AG09309 (cell line): ENCODE results near the gene PSPH.
"Not testable (repeated sequence)": the region's sequence is repeated elsewhere in the genome, so short reads cannot be mapped to it uniquely, and the experiment has no call there.

Source experiments
- DNase-seq: peaks from one replicate; pipeline ENCODE4 v3.0.0-alpha.2; 2010; ENCODE audit warnings: low read depth
- H3K4me3 ChIP-seq: 2 replicates; pipeline ENCODE4 v1.5.1; 2011; ENCODE audit warnings: mild to moderate bottlenecking, low read depth, low read length, moderate library complexity; ENCODE audit not compliant: control insufficient read depth
- TF ChIP-seq, protein P1 (sequence below): IDR thresholded peaks from 2 replicates; pipeline ENCODE4 v1.5.1; 2011; ENCODE audit warnings: mild to moderate bottlenecking, low read depth, low read length, inconsistent platforms; ENCODE audit not compliant: insufficient read depth, control insufficient read depth; ENCODE audit errors: missing control alignments

PSPH gene

GRCh38 chr7:56040730-56041129 lies 10.5 kb downstream of the PSPH start:
- no peak overlapping the region for H3K4me3 ChIP-seq
- TF ChIP-seq, protein P1, sequence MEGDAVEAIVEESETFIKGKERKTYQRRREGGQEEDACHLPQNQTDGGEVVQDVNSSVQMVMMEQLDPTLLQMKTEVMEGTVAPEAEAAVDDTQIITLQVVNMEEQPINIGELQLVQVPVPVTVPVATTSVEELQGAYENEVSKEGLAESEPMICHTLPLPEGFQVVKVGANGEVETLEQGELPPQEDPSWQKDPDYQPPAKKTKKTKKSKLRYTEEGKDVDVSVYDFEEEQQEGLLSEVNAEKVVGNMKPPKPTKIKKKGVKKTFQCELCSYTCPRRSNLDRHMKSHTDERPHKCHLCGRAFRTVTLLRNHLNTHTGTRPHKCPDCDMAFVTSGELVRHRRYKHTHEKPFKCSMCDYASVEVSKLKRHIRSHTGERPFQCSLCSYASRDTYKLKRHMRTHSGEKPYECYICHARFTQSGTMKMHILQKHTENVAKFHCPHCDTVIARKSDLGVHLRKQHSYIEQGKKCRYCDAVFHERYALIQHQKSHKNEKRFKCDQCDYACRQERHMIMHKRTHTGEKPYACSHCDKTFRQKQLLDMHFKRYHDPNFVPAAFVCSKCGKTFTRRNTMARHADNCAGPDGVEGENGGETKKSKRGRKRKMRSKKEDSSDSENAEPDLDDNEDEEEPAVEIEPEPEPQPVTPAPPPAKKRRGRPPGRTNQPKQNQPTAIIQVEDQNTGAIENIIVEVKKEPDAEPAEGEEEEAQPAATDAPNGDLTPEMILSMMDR, result no peak
- DNase-seq, result no peak

DNA sequence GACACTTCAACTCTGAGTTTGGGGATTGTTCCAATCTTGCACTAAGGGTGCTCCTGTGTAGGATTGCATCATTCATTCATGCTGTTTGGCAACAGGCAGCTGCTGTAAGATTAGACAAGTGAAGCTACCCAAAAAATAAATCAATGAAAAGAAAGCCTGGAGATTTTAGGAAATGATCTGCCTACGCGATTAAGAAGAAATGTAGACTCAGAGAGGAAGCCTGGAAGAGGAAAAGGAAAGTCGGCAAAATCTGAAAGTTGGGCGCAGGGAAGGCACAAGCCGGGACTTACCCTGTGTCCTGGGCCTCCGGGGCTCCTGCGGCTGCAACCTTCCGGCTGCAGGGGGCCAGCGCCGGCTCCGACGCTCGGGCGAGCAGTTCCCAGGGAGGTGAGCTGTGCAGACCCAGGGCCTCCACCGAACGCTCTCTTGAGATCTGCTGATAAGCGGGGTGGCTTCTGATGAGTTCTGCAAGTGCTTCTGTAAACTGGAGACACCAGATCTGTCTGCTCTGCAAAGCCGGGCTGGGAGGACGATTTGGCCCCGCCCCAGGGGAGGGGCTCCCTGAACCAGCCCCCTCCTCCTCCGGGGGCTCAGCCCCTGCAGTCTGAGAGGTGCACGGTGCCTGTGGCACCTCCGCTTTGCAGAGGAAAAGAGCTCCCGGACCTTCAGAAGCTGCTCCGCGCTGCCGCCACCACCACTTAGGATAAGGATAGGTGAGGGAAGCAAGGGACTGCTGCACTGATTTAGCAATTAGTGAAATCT lies 17.4 kb downstream of the PSPH start:
- DNase-seq, result peak; percentile 16
- H3K4me3 ChIP-seq, result peak overlapping the region; percentile 82
- TF ChIP-seq, protein P1, result peak; percentile 50

DNA sequence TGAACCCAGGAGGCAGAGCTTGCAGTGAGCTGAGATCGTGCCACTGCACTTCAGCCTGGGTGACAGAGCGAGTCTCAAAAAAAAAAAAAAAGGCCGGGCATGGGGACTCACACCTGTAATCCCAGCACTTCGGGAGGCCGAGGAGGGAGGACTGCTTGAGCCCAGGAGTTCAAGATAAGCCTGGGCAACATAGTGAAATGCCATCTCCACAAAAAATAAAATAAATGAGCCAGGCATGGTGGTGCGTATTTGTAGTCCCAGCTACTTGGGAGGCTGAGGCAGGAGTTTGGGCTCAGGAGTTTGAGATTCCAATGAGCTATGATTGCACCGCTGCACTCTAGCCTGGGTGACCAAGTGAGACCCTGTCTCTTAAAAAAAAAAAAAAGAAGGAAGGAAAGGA lies 18.7 kb downstream of the PSPH start:
- not testable (repeated sequence) for H3K4me3 ChIP-seq, DNase-seq

DNA sequence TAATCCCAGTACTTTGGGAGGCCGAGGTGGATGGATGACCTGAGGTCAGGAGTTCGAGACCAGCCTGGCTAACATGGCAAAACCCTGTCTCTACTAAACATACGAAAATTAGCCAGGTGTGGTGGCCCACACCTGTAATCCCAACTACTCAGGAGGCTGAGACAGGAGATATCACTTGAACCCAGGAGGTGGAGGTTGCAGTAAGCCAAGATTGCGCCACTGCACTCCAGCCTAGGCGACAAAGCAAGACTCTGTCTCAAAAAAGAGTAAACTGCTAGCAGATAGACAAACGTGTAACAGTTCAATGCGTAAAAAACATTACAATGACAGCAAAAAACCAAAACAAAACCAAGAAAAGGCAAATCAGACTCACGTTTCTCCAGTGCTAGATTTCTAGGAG lies 19.7 kb downstream of the PSPH start:
- not testable (repeated sequence) for DNase-seq, H3K4me3 ChIP-seq

- TF ChIP-seq, protein P1, result no peak
These were observed 20.9 kb downstream of the PSPH start for GRCh38 chr7:56030340-56030739.

DNA sequence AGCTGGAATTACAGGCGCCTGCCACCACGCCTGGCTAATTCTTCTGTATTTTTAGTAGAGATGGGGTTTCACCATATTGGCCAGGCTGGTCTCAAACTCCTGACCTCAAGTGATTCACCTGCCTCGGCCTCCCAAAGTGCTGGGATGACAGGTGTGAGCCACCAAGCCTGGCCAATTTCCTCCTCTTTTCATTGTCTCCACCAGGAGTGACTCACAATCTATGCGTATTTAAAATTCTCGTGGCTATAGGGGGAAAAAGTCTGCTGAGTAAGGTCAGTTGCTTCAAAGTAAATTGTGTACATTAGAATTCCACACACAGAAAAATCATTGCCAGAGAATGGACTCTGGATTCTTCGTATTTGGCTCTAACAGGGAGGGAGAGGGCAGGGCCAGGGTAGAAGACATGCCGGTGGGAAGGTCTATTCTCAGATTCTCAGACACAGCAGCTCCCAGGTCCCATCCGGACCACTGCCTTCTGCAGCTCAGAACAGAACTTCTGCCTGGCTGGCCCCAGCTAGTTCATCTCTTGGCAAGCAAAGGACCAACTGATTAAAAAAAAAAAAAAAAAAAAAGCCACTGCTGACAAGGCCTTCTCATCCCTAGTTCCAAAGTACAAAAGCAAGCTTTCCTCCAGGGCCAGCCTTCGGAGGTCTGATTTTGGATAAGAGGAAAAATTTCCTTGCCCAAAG lies 22.2 kb downstream of the PSPH start:
- TF ChIP-seq, protein P1, result no peak
- H3K4me3 ChIP-seq, result no peak overlapping the region
- no peak for DNase-seq

More at GRCh38 chr7:56030340-56030739, 20.9 kb downstream of the PSPH start:
- H3K4me3 ChIP-seq, result no peak overlapping the region
- no peak for DNase-seq

DNA sequence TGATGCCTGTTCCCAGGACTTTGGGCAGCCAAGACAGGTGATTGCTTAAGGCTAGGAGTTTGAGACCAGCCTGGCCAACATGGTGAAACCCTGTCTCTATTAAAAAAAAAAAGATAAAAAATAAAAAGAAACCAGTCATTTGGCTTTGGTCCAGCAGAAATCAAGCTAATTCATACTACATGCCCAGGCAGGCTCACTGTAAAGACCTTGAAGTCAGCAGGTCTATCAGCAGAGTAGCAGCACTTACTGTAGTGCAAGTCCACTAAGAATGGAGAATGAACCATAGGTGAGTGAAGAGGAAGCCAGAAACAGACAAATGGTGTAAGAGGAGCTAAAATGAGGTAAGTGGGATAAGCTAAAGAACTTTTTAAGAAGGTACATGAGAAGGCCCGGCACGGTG lies 24.7 kb downstream of the PSPH start:
- no peak for DNase-seq
- TF ChIP-seq, protein P1, result no peak
- H3K4me3 ChIP-seq, result no peak overlapping the region
